LNCAP (cell line): ENCODE measurements around the gene ZP4.

ENCODE experiments used
- TF ChIP-seq, protein P1 (sequence below): fragments of 450-650 bp; IDR thresholded peaks from 2 replicates; pipeline ENCODE4 v1.5.1; 2017; ENCODE audit warnings: mild to moderate bottlenecking

ZP4 gene

GRCh38 chr1:237861944-237862343, 28.8 kb downstream of the ZP4 start:
- TF ChIP-seq, protein P1, sequence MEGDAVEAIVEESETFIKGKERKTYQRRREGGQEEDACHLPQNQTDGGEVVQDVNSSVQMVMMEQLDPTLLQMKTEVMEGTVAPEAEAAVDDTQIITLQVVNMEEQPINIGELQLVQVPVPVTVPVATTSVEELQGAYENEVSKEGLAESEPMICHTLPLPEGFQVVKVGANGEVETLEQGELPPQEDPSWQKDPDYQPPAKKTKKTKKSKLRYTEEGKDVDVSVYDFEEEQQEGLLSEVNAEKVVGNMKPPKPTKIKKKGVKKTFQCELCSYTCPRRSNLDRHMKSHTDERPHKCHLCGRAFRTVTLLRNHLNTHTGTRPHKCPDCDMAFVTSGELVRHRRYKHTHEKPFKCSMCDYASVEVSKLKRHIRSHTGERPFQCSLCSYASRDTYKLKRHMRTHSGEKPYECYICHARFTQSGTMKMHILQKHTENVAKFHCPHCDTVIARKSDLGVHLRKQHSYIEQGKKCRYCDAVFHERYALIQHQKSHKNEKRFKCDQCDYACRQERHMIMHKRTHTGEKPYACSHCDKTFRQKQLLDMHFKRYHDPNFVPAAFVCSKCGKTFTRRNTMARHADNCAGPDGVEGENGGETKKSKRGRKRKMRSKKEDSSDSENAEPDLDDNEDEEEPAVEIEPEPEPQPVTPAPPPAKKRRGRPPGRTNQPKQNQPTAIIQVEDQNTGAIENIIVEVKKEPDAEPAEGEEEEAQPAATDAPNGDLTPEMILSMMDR = no peak

DNA sequence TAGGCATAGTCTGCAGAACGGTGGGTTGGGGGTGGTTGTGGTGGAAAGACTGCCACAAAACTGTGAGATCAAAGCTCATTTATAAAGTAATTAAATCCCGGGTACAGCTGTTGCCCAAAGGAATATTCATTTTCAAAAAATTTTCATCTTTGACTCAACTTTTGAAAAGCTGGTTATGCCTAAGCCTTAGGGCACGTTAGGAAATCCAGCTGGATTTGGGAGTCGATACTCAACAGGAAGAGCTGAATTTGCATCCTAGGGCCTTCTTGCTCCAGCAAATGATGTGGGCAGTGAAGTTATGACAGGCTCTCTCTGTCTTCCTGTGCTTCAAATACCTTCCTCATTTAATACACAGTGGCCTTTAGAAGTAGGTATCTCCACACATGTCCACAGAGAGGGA, 31.7 kb downstream of the ZP4 start:
- TF ChIP-seq, protein P1 = no peak

- TF ChIP-seq, protein P1 = no peak
These were observed 33.3 kb downstream of the ZP4 start for GRCh38 chr1:237857455-237857854.

- TF ChIP-seq, protein P1 = no peak
These were observed 38.4 kb downstream of the ZP4 start for GRCh38 chr1:237852342-237852741.

DNA sequence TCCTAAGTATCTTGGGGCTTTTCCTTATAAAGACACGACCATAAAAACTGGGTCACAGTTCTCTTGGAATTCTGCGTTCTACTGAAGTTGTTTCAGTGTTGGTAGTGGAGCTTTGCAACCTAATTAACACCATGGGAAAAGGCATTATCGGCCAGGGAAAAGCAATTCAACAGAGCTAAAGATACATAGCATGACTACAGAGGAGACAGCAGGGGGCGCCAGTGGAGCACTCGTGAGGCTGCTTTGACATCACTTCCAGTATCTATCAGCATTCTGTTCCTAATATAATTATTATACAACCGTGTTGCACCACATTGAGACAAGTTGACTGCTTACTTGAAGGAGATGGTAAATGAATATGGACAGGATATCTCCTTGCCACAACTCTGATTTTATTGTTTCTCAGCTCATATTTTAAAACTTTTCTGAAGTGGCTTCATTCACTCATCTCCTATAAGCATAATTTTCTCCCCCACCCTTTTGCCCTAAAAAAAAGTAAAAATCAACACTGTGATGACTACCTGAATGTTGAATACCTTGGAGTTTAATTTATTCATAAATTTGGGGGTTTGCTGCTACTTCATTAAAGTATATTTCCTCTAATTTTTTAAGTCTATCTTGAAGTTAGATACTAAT, 39.4 kb downstream of the ZP4 start:
- TF ChIP-seq, protein P1 = peak; percentile 90

DNA sequence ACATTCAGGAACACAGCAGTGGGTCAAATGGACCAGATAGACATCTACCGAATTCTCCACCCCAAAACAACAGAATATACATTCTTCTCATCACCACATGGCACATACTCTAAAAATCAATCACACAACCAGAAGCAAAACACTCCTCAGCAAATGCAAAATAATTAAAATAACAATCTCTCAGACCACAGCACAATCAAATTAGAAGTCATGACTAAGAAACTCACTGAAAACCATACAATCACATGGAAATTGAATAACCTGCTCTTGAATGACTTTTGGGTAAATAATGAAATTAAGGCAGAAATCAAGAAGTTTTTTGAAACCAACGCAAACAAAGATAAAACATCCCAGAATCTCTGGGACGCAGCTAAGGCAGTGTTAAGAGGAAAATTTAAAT, 49.2 kb downstream of the ZP4 start:
- TF ChIP-seq, protein P1 = no peak

DNA sequence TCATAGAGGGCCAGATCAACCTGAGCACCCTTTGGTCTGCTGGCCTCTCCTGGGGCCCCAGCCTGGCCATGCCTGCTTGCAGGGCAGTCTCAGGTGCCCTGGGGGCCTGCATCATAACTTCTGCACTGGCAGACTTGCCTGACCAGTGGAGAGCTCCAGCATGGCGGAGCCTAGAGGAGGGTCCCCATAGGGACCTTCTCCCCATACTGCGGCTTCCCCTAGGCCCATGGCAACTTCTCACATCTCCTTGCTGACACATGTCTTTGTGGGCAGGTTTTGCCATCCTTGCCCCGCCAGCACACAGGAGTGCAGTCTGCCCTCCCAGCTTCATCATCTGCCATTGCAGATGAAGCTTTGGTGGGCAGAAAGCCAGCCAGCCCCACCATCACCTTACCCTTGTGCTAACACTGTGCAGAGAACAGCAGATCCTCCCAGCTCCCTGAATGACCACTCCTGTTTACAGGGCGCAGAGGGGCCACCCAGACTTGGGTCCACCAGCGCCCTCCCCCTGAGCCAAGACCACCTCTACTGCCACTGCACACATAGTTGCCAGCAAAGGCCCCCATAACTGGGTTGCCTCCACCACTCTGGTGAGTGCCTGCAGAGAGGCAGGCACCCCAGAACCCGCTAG, 51.7 kb downstream of the ZP4 start:
- TF ChIP-seq, protein P1 = no peak
